NCI-H1694 (cell line): ENCODE data around the gene SYPL1.
A peak's percentile ranks its signal among the peaks of the same experiment; 100 is the strongest.

Experiments
- DNase-seq: peaks from one replicate; lab custom pipeline; 2025; lab: John Stamatoyannopoulos, UW

Gene SYPL1

GRCh38 chr7:106092204-106092603 is 19.9 kb downstream of the SYPL1 start:
- DNase-seq = no peak

GRCh38 chr7:106089647-106090046 is 22.5 kb downstream of the SYPL1 start:
- DNase-seq = no peak

- DNase-seq = no peak
Observed at GRCh38 chr7:106088014-106088413, 24.1 kb downstream of the SYPL1 start.

- no peak for DNase-seq
Observed at GRCh38 chr7:106086062-106086461, 26.1 kb downstream of the SYPL1 start.

GRCh38 chr7:106085015-106085414 is 27.1 kb downstream of the SYPL1 start:
- no peak for DNase-seq

GRCh38 chr7:106083717-106084116 is 28.4 kb downstream of the SYPL1 start:
- DNase-seq = no peak

GRCh38 chr7:106082087-106082854 is 29.8 kb downstream of the SYPL1 start:
- DNase-seq = no peak

GRCh38 chr7:106080300-106080987 is 31.7 kb downstream of the SYPL1 start:
- DNase-seq = no peak

GRCh38 chr7:106076537-106076936 is 35.6 kb downstream of the SYPL1 start:
- no peak for DNase-seq

GRCh38 chr7:106075937-106076336 is 36.2 kb downstream of the SYPL1 start:
- no peak for DNase-seq

GRCh38 chr7:106074257-106074656 is 37.9 kb downstream of the SYPL1 start:
- DNase-seq = no peak

- peak; percentile 63 for DNase-seq
Observed at GRCh38 chr7:106073701-106074100, 38.4 kb downstream of the SYPL1 start.

- DNase-seq = no peak
Observed at GRCh38 chr7:106072715-106073091, 39.4 kb downstream of the SYPL1 start.

- peak; percentile 62 for DNase-seq
Observed at GRCh38 chr7:106071999-106072714, 40.0 kb downstream of the SYPL1 start.

- DNase-seq = no peak
Observed at GRCh38 chr7:106071356-106071998, 40.6 kb downstream of the SYPL1 start.

- no peak for DNase-seq
Observed at GRCh38 chr7:106070567-106071254, 41.4 kb downstream of the SYPL1 start.

- DNase-seq = no peak
Observed at GRCh38 chr7:106070201-106070551, 41.9 kb downstream of the SYPL1 start.

GRCh38 chr7:106069471-106070200 is 42.5 kb downstream of the SYPL1 start:
- DNase-seq = peak; percentile 21

GRCh38 chr7:106068986-106069385 is 43.1 kb downstream of the SYPL1 start:
- DNase-seq = peak; percentile 42

- DNase-seq = no peak
Observed at GRCh38 chr7:106068538-106068961, 43.6 kb downstream of the SYPL1 start.

- no peak for DNase-seq
Observed at GRCh38 chr7:106067678-106068077, 44.4 kb downstream of the SYPL1 start.
